GM23338 (cell line): ENCODE results near the gene PTPRN2. TPM values are rescaled to one million over a fixed set of nuclear protein-coding genes. Genes with fewer than 3 reads are reported as not detected.

Experiments
- ATAC-seq: fragments of 200-7000 bp; cut with Tn5 transposase; 3 replicates; pipeline ENCODE4 v1.9.1; 2020
- DNase-seq: peaks from one replicate; pipeline ENCODE4 v3.0.0-alpha.2; 2015; ENCODE audit warnings: low spot score
- H2AFZ ChIP-seq: fragments of 200-600 bp; sonication (generic); 2 replicates; pipeline ENCODE4 v1.8.0; 2016; ENCODE audit warnings: antibody characterized with exemption, mild to moderate bottlenecking, moderate library complexity
- H3F3A ChIP-seq: fragments of 200-600 bp; sonication (generic); replicated peaks from 2 replicates; pipeline ENCODE4 v1.8.0; 2017; ENCODE audit warnings: antibody characterized with exemption, mixed run types, low read depth
- H3K27ac ChIP-seq: fragments of 200-600 bp; sonication (generic); 2 replicates; pipeline ENCODE4 v1.6.1; 2016; ENCODE audit warnings: low read depth
- H3K27me3 ChIP-seq: fragments of 200-600 bp; sonication (generic); 2 replicates; pipeline ENCODE4 v1.8.0; 2016; ENCODE audit warnings: mild to moderate bottlenecking, mixed run types, moderate library complexity; ENCODE audit not compliant: insufficient read depth
- H3K36me3 ChIP-seq: fragments of 200-600 bp; sonication (generic); 2 replicates; pipeline ENCODE4 v1.8.0; 2016; ENCODE audit warnings: mild to moderate bottlenecking; ENCODE audit not compliant: insufficient read depth
- H3K4me1 ChIP-seq: fragments of 200-600 bp; sonication (generic); 2 replicates; pipeline ENCODE4 v1.8.0; 2016; ENCODE audit warnings: mild to moderate bottlenecking, moderate library complexity; ENCODE audit not compliant: insufficient read depth
- H3K4me2 ChIP-seq: fragments of 200-600 bp; sonication (generic); 2 replicates; pipeline ENCODE4 v1.7.1; 2017; ENCODE audit warnings: mixed run types
- H3K4me3 ChIP-seq: fragments of 200-600 bp; sonication (generic); 2 replicates; pipeline ENCODE4 v1.6.1; 2016; ENCODE audit warnings: mixed run types
- H3K79me2 ChIP-seq: fragments of 200-600 bp; sonication (generic); replicated peaks from 2 replicates; pipeline ENCODE4 v1.8.0; 2017; ENCODE audit warnings: mild to moderate bottlenecking; ENCODE audit not compliant: insufficient read depth
- H3K9me2 ChIP-seq: fragments of 200-600 bp; sonication (generic); 2 replicates; pipeline ENCODE4 v1.8.0; 2017; ENCODE audit not compliant: insufficient read depth
- H4K20me1 ChIP-seq: fragments of 200-600 bp; sonication (generic); replicated peaks from 2 replicates; pipeline ENCODE4 v1.8.0; 2017; ENCODE audit warnings: mild to moderate bottlenecking; ENCODE audit not compliant: insufficient read depth
- H3K27ac Mint-ChIP-seq: 2 replicates; pipeline ENCODE4 v1.8.0; 2020; ENCODE audit warnings: inconsistent platforms, mild to moderate bottlenecking, moderate library complexity, mixed read lengths
- H3K27me3 Mint-ChIP-seq: 3 replicates; pipeline ENCODE4 v1.8.0; 2022; ENCODE audit warnings: low read depth, mild to moderate bottlenecking, moderate library complexity, mixed read lengths, inconsistent platforms; ENCODE audit not compliant: insufficient read depth, poor library complexity
- H3K36me3 Mint-ChIP-seq: 3 replicates; pipeline ENCODE4 v1.8.0; 2021; ENCODE audit warnings: low read depth, mild to moderate bottlenecking, inconsistent platforms, moderate library complexity, mixed read lengths
- H3K4me1 Mint-ChIP-seq: 3 replicates; pipeline ENCODE4 v1.8.0; 2020; ENCODE audit warnings: mild to moderate bottlenecking, inconsistent platforms, mixed read lengths
- H3K4me3 Mint-ChIP-seq: 3 replicates; pipeline ENCODE4 v1.8.0; 2021; ENCODE audit warnings: moderate library complexity, mild to moderate bottlenecking, inconsistent platforms, mixed read lengths
- H3K9me3 Mint-ChIP-seq: 3 replicates; pipeline ENCODE4 v1.8.0; 2020; ENCODE audit warnings: moderate library complexity, mild to moderate bottlenecking, inconsistent platforms, mixed read lengths
- CREB1 ChIP-seq: fragments of 250-450 bp; sonication (Bioruptor Pico); IDR thresholded peaks from 2 replicates; pipeline ENCODE4 v1.5.0; 2020; ENCODE audit warnings: low read depth, mild to moderate bottlenecking, moderate library complexity
- CTCF ChIP-seq, 2 experiments: fragments of 200-600 bp in 1 of 2; sonication (generic) in 1 of 2; conservative IDR thresholded peaks; 2 replicates each; pipeline versions ENCODE4 v1.5.1 to v1.6.1; 2016 to 2017; ENCODE audit warnings: antibody characterized with exemption in 2 of 2, low read depth in 2 of 2, mild to moderate bottlenecking in 2 of 2, moderate library complexity in 1 of 2
- EZH2 ChIP-seq: fragments of 200-600 bp; sonication (generic); IDR thresholded peaks from one replicate; pipeline ENCODE4 v1.8.0; 2017; ENCODE audit warnings: antibody characterized with exemption, mild to moderate bottlenecking, low read depth; ENCODE audit not compliant: unreplicated experiment
- EZH2phosphoT487 ChIP-seq: fragments of 200-600 bp; sonication (generic); IDR thresholded peaks from one replicate; pipeline ENCODE4 v1.8.1; 2018; ENCODE audit warnings: antibody characterized with exemption; ENCODE audit not compliant: unreplicated experiment
- JUNB ChIP-seq: IDR thresholded peaks from one replicate; pipeline ENCODE4 v1.6.1; 2016; ENCODE audit warnings: antibody characterized with exemption; ENCODE audit not compliant: unreplicated experiment
- NANOG ChIP-seq: IDR thresholded peaks from 2 replicates; pipeline ENCODE4 v1.6.1; 2016; ENCODE audit warnings: antibody characterized with exemption, borderline replicate concordance
- POLR2AphosphoS5 ChIP-seq: IDR thresholded peaks from 2 replicates; pipeline ENCODE4 v1.6.1; 2016; ENCODE audit warnings: antibody characterized with exemption, low read depth
- REST ChIP-seq: IDR thresholded peaks from one replicate; pipeline ENCODE4 v1.6.1; 2018; ENCODE audit warnings: antibody characterized with exemption; ENCODE audit not compliant: unreplicated experiment
- STAT1 ChIP-seq: IDR thresholded peaks from one replicate; pipeline ENCODE4 v1.6.1; 2016; ENCODE audit warnings: antibody characterized with exemption; ENCODE audit not compliant: unreplicated experiment
- ZNF114 ChIP-seq: fragments of 250-450 bp; sonication (Bioruptor Pico); IDR thresholded peaks from 2 replicates; pipeline ENCODE4 v1.5.0; 2020; ENCODE audit warnings: mild to moderate bottlenecking, moderate library complexity
- polyA plus RNA-seq: library from polyadenylated mRNA; unstranded; fragments of >200 nt; fragmentation: Nextera tagmentation; extraction: Ambion mirVana; gene quantifications from 2 replicates; pipeline ENCODE4 v1.2.1, GENCODE V29; 2016
- total RNA-seq: library from RNA; depleted of rRNA; stranded (reverse); fragments of >200 nt; shearing (Covaris generic); gene quantifications from 2 replicates; pipeline ENCODE4 v1.2.3, GENCODE V29; 2014
- TF ChIP-seq, protein P1 (sequence below): IDR thresholded peaks from 2 replicates; pipeline ENCODE4 v1.6.1; 2016; ENCODE audit warnings: antibody characterized with exemption
- TF ChIP-seq, protein P2 (sequence below): fragments of 250-450 bp; sonication (Bioruptor Pico); IDR thresholded peaks from 2 replicates; pipeline ENCODE4 v1.5.0; 2020; ENCODE audit warnings: mild to moderate bottlenecking, moderate library complexity

Gene PTPRN2
- total and polyA plus RNA-seq, 2 experiments from 2014 or later, result 0.87 to 4.0 TPM

GRCh38 chr7:157860406-157860805, 727.2 kb downstream of the PTPRN2 start (continued):
- TF ChIP-seq, protein P1, sequence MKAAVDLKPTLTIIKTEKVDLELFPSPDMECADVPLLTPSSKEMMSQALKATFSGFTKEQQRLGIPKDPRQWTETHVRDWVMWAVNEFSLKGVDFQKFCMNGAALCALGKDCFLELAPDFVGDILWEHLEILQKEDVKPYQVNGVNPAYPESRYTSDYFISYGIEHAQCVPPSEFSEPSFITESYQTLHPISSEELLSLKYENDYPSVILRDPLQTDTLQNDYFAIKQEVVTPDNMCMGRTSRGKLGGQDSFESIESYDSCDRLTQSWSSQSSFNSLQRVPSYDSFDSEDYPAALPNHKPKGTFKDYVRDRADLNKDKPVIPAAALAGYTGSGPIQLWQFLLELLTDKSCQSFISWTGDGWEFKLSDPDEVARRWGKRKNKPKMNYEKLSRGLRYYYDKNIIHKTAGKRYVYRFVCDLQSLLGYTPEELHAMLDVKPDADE, result no peak
- TF ChIP-seq CREB1, result no peak
- no peak for TF ChIP-seq NANOG
- no peak for TF ChIP-seq ZNF114
- TF ChIP-seq REST, result no peak

- no peaks in the 10 kb centered on the region for H3K4me1 ChIP-seq
- H3K27ac Mint-ChIP-seq, result no peak overlapping the region
- H3K79me2 ChIP-seq, result no peaks in the 10 kb centered on the region
- no peak overlapping the region for H3K27ac ChIP-seq
- H3K9me2 ChIP-seq, result no peaks in the 10 kb centered on the region
- H3F3A ChIP-seq, result no peaks in the 10 kb centered on the region
- H3K27me3 Mint-ChIP-seq, result peaks cover 5% of the 10 kb centered on the region
- no peak for DNase-seq
- H2AFZ ChIP-seq, result no peak overlapping the region
- H3K27me3 ChIP-seq, result no peaks in the 10 kb centered on the region
- no peak for ATAC-seq
- H4K20me1 ChIP-seq, result no peaks in the 10 kb centered on the region
- no peak overlapping the region for H3K4me2 ChIP-seq
- peaks cover 35% of the 10 kb centered on the region for H3K36me3 Mint-ChIP-seq
- H3K4me1 Mint-ChIP-seq, result no peaks in the 10 kb centered on the region
- no peak overlapping the region for H3K4me3 Mint-ChIP-seq
- no peak overlapping the region for H3K4me3 ChIP-seq
- peaks cover 48% of the 10 kb centered on the region for H3K9me3 Mint-ChIP-seq
- H3K36me3 ChIP-seq, result no peaks in the 10 kb centered on the region
- TF ChIP-seq STAT1 (no peak), POLR2AphosphoS5 (no peak), EZH2phosphoT487 (no peak), ZNF114 (no peak), JUNB (no peak), EZH2 (no peak), CTCF (conservative IDR thresholded peaks at IDR 0.05; ENCODE audit: low read depth in 2 of 2) (no peak), NANOG (no peak)
- TF ChIP-seq, protein P2, sequence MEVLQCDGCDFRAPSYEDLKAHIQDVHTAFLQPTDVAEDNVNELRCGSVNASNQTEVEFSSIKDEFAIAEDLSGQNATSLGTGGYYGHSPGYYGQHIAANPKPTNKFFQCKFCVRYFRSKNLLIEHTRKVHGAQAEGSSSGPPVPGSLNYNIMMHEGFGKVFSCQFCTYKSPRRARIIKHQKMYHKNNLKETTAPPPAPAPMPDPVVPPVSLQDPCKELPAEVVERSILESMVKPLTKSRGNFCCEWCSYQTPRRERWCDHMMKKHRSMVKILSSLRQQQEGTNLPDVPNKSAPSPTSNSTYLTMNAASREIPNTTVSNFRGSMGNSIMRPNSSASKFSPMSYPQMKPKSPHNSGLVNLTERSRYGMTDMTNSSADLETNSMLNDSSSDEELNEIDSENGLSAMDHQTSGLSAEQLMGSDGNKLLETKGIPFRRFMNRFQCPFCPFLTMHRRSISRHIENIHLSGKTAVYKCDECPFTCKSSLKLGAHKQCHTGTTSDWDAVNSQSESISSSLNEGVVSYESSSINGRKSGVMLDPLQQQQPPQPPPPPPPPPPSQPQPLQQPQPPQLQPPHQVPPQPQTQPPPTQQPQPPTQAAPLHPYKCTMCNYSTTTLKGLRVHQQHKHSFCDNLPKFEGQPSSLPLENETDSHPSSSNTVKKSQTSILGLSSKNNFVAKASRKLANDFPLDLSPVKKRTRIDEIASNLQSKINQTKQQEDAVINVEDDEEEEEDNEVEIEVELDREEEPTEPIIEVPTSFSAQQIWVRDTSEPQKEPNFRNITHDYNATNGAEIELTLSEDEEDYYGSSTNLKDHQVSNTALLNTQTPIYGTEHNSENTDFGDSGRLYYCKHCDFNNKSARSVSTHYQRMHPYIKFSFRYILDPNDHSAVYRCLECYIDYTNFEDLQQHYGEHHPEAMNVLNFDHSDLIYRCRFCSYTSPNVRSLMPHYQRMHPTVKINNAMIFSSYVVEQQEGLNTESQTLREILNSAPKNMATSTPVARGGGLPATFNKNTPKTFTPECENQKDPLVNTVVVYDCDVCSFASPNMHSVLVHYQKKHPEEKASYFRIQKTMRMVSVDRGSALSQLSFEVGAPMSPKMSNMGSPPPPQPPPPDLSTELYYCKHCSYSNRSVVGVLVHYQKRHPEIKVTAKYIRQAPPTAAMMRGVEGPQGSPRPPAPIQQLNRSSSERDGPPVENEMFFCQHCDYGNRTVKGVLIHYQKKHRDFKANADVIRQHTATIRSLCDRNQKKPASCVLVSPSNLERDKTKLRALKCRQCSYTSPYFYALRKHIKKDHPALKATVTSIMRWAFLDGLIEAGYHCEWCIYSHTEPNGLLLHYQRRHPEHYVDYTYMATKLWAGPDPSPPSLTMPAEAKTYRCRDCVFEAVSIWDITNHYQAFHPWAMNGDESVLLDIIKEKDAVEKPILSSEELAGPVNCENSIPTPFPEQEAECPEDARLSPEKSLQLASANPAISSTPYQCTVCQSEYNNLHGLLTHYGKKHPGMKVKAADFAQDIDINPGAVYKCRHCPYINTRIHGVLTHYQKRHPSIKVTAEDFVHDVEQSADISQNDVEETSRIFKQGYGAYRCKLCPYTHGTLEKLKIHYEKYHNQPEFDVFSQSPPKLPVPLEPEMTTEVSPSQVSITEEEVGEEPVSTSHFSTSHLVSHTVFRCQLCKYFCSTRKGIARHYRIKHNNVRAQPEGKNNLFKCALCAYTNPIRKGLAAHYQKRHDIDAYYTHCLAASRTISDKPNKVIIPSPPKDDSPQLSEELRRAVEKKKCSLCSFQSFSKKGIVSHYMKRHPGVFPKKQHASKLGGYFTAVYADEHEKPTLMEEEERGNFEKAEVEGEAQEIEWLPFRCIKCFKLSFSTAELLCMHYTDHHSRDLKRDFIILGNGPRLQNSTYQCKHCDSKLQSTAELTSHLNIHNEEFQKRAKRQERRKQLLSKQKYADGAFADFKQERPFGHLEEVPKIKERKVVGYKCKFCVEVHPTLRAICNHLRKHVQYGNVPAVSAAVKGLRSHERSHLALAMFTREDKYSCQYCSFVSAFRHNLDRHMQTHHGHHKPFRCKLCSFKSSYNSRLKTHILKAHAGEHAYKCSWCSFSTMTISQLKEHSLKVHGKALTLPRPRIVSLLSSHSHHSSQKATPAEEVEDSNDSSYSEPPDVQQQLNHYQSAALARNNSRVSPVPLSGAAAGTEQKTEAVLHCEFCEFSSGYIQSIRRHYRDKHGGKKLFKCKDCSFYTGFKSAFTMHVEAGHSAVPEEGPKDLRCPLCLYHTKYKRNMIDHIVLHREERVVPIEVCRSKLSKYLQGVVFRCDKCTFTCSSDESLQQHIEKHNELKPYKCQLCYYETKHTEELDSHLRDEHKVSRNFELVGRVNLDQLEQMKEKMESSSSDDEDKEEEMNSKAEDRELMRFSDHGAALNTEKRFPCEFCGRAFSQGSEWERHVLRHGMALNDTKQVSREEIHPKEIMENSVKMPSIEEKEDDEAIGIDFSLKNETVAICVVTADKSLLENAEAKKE, result no peak
Measured at GRCh38 chr7:157859915-157860314, 727.7 kb downstream of the PTPRN2 start.
